ENCODE data around the gene TINAG.

The TINAG gene

DNA sequence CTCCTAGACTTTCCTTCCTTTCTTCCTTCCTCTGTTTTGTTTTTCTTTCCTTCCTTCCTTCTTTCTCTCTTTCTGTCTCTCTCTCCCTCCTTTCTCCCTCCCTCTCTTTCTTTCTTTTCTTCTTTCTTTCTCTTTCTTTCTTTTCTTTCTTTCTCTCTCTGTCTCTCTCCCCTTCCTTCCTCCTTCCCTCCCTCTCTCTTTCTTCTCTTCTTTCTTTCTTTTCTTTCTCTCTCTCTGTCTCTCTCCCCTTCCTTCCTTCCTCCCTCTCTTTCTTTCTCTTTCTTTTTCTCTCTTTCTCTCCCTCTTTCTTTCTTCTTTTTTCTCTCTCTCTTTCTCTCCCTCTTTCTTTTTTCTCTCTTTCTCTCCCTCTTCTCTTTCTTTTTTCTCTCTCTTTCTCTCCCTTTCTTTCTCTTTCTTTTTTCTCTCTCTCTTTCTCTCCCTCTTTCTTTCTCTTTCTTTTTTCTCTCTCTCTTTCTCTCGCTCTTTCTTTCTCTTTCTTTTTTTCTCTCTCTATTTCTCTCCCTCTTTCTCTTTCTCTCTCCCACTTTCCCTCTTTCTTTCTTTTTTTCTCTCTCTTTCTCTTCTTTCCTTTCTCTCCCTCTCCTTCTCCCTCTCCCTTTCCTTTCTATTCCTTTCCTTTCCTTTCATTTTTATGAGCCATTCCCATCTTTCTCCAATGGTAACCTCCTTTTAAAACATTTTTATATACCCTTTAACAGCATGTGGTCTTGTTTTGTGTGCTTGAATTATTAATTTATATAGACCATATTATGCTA lies 2.3 kb downstream of the TINAG start:
- Histone ChIP-seq H3K4me1 (ENCODE audit: control insufficient read depth, insufficient read depth, low read length) (no peaks in the 10 kb centered on the region), H3K4me3 (ENCODE audit: low read depth, low read length) (no peak overlapping the region), H3K9me3 (ENCODE audit: control insufficient read depth, insufficient read depth, low read depth, low read length) (no peaks in the 10 kb centered on the region), H3K36me3 (ENCODE audit: control insufficient read depth in 2 of 2, insufficient read depth in 1 of 2, low read length in 2 of 2) (no peaks in the 10 kb centered on the region), H3K27ac (ENCODE audit: extremely low read depth, low read depth, low read length) (no peak overlapping the region)
- TF ChIP-seq HOXA7 (CRISPR knock-in tag; IDR thresholded peaks at IDR 0.05; ENCODE audit: borderline replicate concordance) = no peak
- TF ChIP-seq ZNF596 (tag by site-specific recombination; IDR thresholded peaks at IDR 0.05) = peak; percentile 63
- TF ChIP-seq ZNF366 (tag by site-specific recombination; conservative IDR thresholded peaks at IDR 0.05) = peak; percentile 85
- peak; percentile 97 for TF ChIP-seq PRDM1 (tag by site-specific recombination; IDR thresholded peaks at IDR 0.05)
- no peak for TF ChIP-seq GLIS1 (tag by site-specific recombination; IDR thresholded peaks at IDR 0.05)
- POLR2A ChIA-PET = no interaction called here
- CTCF ChIA-PET = interaction anchor here (0.5 to 0.7 kb wide), 3 partner anchors 9 to 50 kb away, joined by 3 to 5 read pairs (median 3); no protein-coding TSS in a partner anchor

- no peak for TF ChIP-seq RBAK (tag by site-specific recombination; IDR thresholded peaks at IDR 0.05)
- TF ChIP-seq ZNF548 (tag by site-specific recombination; IDR thresholded peaks at IDR 0.05) = no peak
- TF ChIP-seq ZNF692 (tag by site-specific recombination; IDR thresholded peaks at IDR 0.05) = no peak
- TF ChIP-seq ZIC2 (tag by site-specific recombination; IDR thresholded peaks at IDR 0.05) = no peak
- no peak for TF ChIP-seq GLI4 (tag by site-specific recombination; IDR thresholded peaks at IDR 0.05)
- TF ChIP-seq ZNF830 (tag by site-specific recombination; IDR thresholded peaks at IDR 0.05; ENCODE audit: low read depth) = no peak
- TF ChIP-seq ZNF341 (tag by site-specific recombination; IDR thresholded peaks at IDR 0.05; ENCODE audit: low read depth) = no peak
- no peak for TF ChIP-seq ZNF274 (IDR thresholded peaks at IDR 0.05; ENCODE audit: low read length)
- TF ChIP-seq ZNF274 (tag by site-specific recombination; IDR thresholded peaks at IDR 0.05; ENCODE audit: borderline replicate concordance) = no peak
- TF ChIP-seq ZNF629 (tag by site-specific recombination; IDR thresholded peaks at IDR 0.05) = no peak
- TF ChIP-seq SCRT2 (tag by site-specific recombination; IDR thresholded peaks at IDR 0.05) = no peak
- no peak for TF ChIP-seq PRDM10 (tag by site-specific recombination; IDR thresholded peaks at IDR 0.05)
- TF ChIP-seq ZNF394 (tag by site-specific recombination; IDR thresholded peaks at IDR 0.05; ENCODE audit: borderline replicate concordance) = no peak
- no peak for TF ChIP-seq ZFP37 (tag by site-specific recombination; IDR thresholded peaks at IDR 0.05)
- no peak for TF ChIP-seq ZFP3 (tag by site-specific recombination; IDR thresholded peaks at IDR 0.05; ENCODE audit: low read depth)
- TF ChIP-seq ZEB2 (tag by site-specific recombination; IDR thresholded peaks at IDR 0.05) = no peak
- TF ChIP-seq, protein P1, sequence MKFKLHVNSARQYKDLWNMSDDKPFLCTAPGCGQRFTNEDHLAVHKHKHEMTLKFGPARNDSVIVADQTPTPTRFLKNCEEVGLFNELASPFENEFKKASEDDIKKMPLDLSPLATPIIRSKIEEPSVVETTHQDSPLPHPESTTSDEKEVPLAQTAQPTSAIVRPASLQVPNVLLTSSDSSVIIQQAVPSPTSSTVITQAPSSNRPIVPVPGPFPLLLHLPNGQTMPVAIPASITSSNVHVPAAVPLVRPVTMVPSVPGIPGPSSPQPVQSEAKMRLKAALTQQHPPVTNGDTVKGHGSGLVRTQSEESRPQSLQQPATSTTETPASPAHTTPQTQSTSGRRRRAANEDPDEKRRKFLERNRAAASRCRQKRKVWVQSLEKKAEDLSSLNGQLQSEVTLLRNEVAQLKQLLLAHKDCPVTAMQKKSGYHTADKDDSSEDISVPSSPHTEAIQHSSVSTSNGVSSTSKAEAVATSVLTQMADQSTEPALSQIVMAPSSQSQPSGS (tag by site-specific recombination; IDR thresholded peaks at IDR 0.05; ENCODE audit: low read depth) = no peak
- no peak for TF ChIP-seq ZNF354C (tag by site-specific recombination; IDR thresholded peaks at IDR 0.05; ENCODE audit: borderline replicate concordance, low read depth)
- ChIA-PET POLR2A (no interaction called here), CTCF (no interaction called here)
- Histone ChIP-seq H3K9me3 (ENCODE audit: control insufficient read depth, insufficient read depth, low read depth, low read length) (no peaks in the 10 kb centered on the region), H3K36me3 (ENCODE audit: control insufficient read depth in 2 of 2, insufficient read depth in 1 of 2, low read length in 2 of 2) (no peaks in the 10 kb centered on the region), H3K27ac (ENCODE audit: extremely low read depth, low read depth, low read length) (no peak overlapping the region), H3K4me1 (ENCODE audit: control insufficient read depth, insufficient read depth, low read length) (no peaks in the 10 kb centered on the region), H3K4me3 (ENCODE audit: low read depth, low read length) (no peak overlapping the region)
These were observed 7.4 kb downstream of the TINAG start for GRCh38 chr6:54315656-54316055.

All from HEK293 (cell line).